Cardiac muscle cell (in vitro differentiated cells and primary cell): ENCODE results near the gene ANKRD30A. TPM values are rescaled to one million over a fixed set of nuclear protein-coding genes. Genes with fewer than 3 reads are reported as not detected.

ENCODE experiments used
- DNase-seq, 2 donors: peaks; one replicate each; pipeline versions ENCODE4 v3.0.0 to v3.0.0-alpha.2; 2010 to 2017; ENCODE audit warnings: low read depth in 1 of 2, low spot score in 1 of 2
- H3K27ac ChIP-seq: fragments of 200-600 bp; sonication (generic); 2 replicates; pipeline ENCODE4 v1.5.1; 2016
- H3K27me3 ChIP-seq: fragments of 200-600 bp; sonication (generic); 2 replicates; pipeline ENCODE4 v1.6.0; 2016; ENCODE audit warnings: control low read depth
- H3K36me3 ChIP-seq: fragments of 200-600 bp; sonication (generic); 2 replicates; pipeline ENCODE4 v1.5.1; 2016; ENCODE audit warnings: control low read depth
- H3K4me1 ChIP-seq: fragments of 200-600 bp; sonication (generic); 2 replicates; pipeline ENCODE4 v1.8.1; 2017; ENCODE audit warnings: low read depth, mild to moderate bottlenecking, mixed run types
- H3K4me3 ChIP-seq: fragments of 200-600 bp; sonication (generic); 2 replicates; pipeline ENCODE4 v1.5.1; 2016; ENCODE audit warnings: mild to moderate bottlenecking
- H3K9me3 ChIP-seq: fragments of 200-600 bp; sonication (generic); 2 replicates; pipeline ENCODE4 v1.5.1; 2017; ENCODE audit warnings: low read depth, mild to moderate bottlenecking, control low read depth
- polyA plus RNA-seq: library from polyadenylated mRNA; unstranded; fragments of >200 nt; fragmentation: Nextera tagmentation; extraction: Ambion mirVana; gene quantifications from 2 replicates; pipeline ENCODE4 v1.2.1, GENCODE V29; 2016
- total RNA-seq: library from RNA; depleted of rRNA; stranded (reverse); fragments of >200 nt; gene quantifications from 2 replicates; pipeline ENCODE4 v1.2.3, GENCODE V29; 2016
- TF ChIP-seq, protein P1 (sequence below): IDR thresholded peaks from 2 replicates; pipeline ENCODE4 v1.5.1; 2012; ENCODE audit warnings: low read depth, mild to moderate bottlenecking, low read length

ANKRD30A gene
- total and polyA plus RNA-seq, 2 experiments from 2014 or later = not detected

- H3K4me1 ChIP-seq = no peaks in the 10 kb centered on the region
- TF ChIP-seq, protein P1, sequence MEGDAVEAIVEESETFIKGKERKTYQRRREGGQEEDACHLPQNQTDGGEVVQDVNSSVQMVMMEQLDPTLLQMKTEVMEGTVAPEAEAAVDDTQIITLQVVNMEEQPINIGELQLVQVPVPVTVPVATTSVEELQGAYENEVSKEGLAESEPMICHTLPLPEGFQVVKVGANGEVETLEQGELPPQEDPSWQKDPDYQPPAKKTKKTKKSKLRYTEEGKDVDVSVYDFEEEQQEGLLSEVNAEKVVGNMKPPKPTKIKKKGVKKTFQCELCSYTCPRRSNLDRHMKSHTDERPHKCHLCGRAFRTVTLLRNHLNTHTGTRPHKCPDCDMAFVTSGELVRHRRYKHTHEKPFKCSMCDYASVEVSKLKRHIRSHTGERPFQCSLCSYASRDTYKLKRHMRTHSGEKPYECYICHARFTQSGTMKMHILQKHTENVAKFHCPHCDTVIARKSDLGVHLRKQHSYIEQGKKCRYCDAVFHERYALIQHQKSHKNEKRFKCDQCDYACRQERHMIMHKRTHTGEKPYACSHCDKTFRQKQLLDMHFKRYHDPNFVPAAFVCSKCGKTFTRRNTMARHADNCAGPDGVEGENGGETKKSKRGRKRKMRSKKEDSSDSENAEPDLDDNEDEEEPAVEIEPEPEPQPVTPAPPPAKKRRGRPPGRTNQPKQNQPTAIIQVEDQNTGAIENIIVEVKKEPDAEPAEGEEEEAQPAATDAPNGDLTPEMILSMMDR = no peak
- no peak overlapping the region for H3K27ac ChIP-seq
- no peaks in the 10 kb centered on the region for H3K9me3 ChIP-seq
- no peak for DNase-seq
- H3K4me3 ChIP-seq = no peak overlapping the region
- H3K27me3 ChIP-seq = no peaks in the 10 kb centered on the region
- no peaks in the 10 kb centered on the region for H3K36me3 ChIP-seq
Observed at GRCh38 chr10:37401225-37401624, 275.8 kb downstream of the ANKRD30A start.

DNA sequence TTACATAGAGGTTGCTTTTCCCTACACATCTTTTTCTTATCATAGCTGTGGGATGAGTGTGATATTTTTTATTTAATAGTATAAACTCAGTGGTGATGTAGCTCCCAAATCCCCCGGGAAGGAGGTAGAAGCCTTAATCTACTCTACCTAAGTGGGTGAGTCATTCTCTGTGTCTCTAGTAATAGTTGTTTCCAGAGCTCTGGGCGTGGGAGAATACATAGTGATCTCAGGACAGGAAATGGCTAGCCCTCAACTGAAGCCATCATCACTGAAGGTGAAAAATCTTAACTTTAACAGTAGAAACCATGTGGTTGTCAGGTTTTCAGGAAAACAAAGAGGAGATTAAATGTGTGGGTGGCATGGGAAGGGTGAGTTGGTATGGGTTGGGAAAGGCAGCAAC is 278.4 kb downstream of the ANKRD30A start:
- Histone ChIP-seq H3K27me3 (no peaks in the 10 kb centered on the region), H3K27ac (no peak overlapping the region), H3K36me3 (no peaks in the 10 kb centered on the region), H3K4me1 (no peaks in the 10 kb centered on the region), H3K9me3 (no peaks in the 10 kb centered on the region), H3K4me3 (no peak overlapping the region)
- DNase-seq = no peak
- TF ChIP-seq, protein P1 = no peak
